IMR-90 (cell line): ENCODE data around the gene SHISA8.

Experiments
- CTCF ChIP-seq: conservative IDR thresholded peaks from 2 replicates; pipeline ENCODE4 v1.5.1; 2012; ENCODE audit warnings: mild to moderate bottlenecking, low read depth, low read length, improper control_type of control experiment
- POLR2A ChIP-seq: IDR thresholded peaks from 2 replicates; pipeline ENCODE4 v1.6.1; 2012; ENCODE audit warnings: mild to moderate bottlenecking, low read depth, low read length
- USF2 ChIP-seq: fragments of 150-350 bp; IDR thresholded peaks from 2 replicates; pipeline ENCODE4 v1.6.1; 2017; ENCODE audit warnings: mild to moderate bottlenecking, antibody characterized with exemption, low read length, low read depth

GRCh38 chr22:41911001-41911611 lies 3.8 kb downstream of the SHISA8 start:
- TF ChIP-seq CTCF (no peak), POLR2A (no peak), USF2 (no peak)
